Measurements from ENCODE around the gene ABRAXAS1. TPM values are rescaled to one million over a fixed set of nuclear protein-coding genes. Genes with fewer than 3 reads are reported as not detected.

The ABRAXAS1 gene
- total RNA-seq, 1 experiment from 2014 or later: 24.7 TPM

GRCh38 chr4:83522239-83522638, 37.3 kb upstream of the ABRAXAS1 start:
- H3K4me2 ChIP-seq (ENCODE audit: insufficient read depth, insufficient read length, low read length): no peak overlapping the region
- no peaks in the 10 kb centered on the region for H3K4me1 Mint-ChIP-seq
- H4K8ac ChIP-seq (replicated peaks; ENCODE audit: insufficient read length, low read depth, low read length): no peak overlapping the region
- no peak overlapping the region for H3K27ac Mint-ChIP-seq
- H3K18ac ChIP-seq (ENCODE audit: insufficient read length, low read depth, low read length): no peak overlapping the region
- no peaks in the 10 kb centered on the region; the same call in 1 of the 2 replicates for H3K27me3 Mint-ChIP-seq (ENCODE audit: low read depth)
- no peak overlapping the region for H3T11ph ChIP-seq (ENCODE audit: low read length)
- H2BK20ac ChIP-seq (ENCODE audit: low read depth, low read length, poor library complexity, severe bottlenecking): no peak overlapping the region
- H2BK120ac ChIP-seq (ENCODE audit: low read depth, low read length, poor library complexity, severe bottlenecking): no peak overlapping the region
- H3K27me3 ChIP-seq (ENCODE audit: insufficient read depth, low read length): no peaks in the 10 kb centered on the region
- no peak overlapping the region for H3K27ac ChIP-seq (ENCODE audit: insufficient read length, low read depth, low read length)
- H4K91ac ChIP-seq (ENCODE audit: insufficient read length, low read depth, low read length): no peak overlapping the region
- DNase-seq: no peak
- WGBS (ENCODE audit: extremely low coverage, insufficient read length, low lambda C conversion rate): no CpG with 5 or more reads among the region's 3 CpGs
- no peak for TF ChIP-seq CTCF (conservative IDR thresholded peaks at IDR 0.05)
- peaks cover 6 to 8% of the 10 kb centered on the region in 2 experiments; a peak in 3 of 5 replicates for H3K9me3 Mint-ChIP-seq
- H3K56ac ChIP-seq (ENCODE audit: insufficient read length, low read depth, low read length): no peak overlapping the region
- no peaks in the 10 kb centered on the region for H3K9me3 ChIP-seq (ENCODE audit: control insufficient read depth, low read depth, low read length)
- H3K4ac ChIP-seq (ENCODE audit: low read depth, low read length): no peak overlapping the region
- H2AK5ac ChIP-seq (ENCODE audit: insufficient read length, low read length): no peak overlapping the region
- H3K4me3 Mint-ChIP-seq: no peak overlapping the region
- H2AFZ ChIP-seq (ENCODE audit: low read length): no peak overlapping the region
- no peak overlapping the region for H3K14ac ChIP-seq (ENCODE audit: insufficient read depth, low read length)
- H2BK5ac ChIP-seq (ENCODE audit: insufficient read length, low read length): no peak overlapping the region
- H4K20me1 ChIP-seq (ENCODE audit: control insufficient read depth, insufficient read depth, insufficient read length): no peaks in the 10 kb centered on the region
- H3K36me3 Mint-ChIP-seq (ENCODE audit: insufficient read depth in 1 of 3, low read depth in 3 of 3): peaks cover 0 to 4% (median 2%) of the 10 kb centered on the region in 3 experiments; a peak in 1 of 7 replicates
- H3K23me2 ChIP-seq (ENCODE audit: insufficient read length, low read depth, low read length, poor library complexity, severe bottlenecking): no peaks in the 10 kb centered on the region
- no peaks in the 10 kb centered on the region for H3K79me2 ChIP-seq (ENCODE audit: insufficient read depth, low read length)
- no peaks in the 10 kb centered on the region for H3K79me1 ChIP-seq (ENCODE audit: insufficient read depth, low read depth, low read length, poor library complexity, severe bottlenecking)
- H3K9ac ChIP-seq (ENCODE audit: extremely low read depth, insufficient read length, low read length): no peak overlapping the region
- H2BK15ac ChIP-seq (ENCODE audit: low read depth, low read length): no peak overlapping the region
- no peak overlapping the region for H2BK12ac ChIP-seq (ENCODE audit: insufficient read length, low read depth, low read length)
- no peak overlapping the region for H3K23ac ChIP-seq (ENCODE audit: insufficient read length, low read depth, low read length)
- H3K4me1 ChIP-seq (ENCODE audit: insufficient read depth, low read length): no peaks in the 10 kb centered on the region
- H4K5ac ChIP-seq (ENCODE audit: insufficient read length, low read depth, low read length): no peak overlapping the region
